ENCODE results near the gene COX5A. TPM values are rescaled to one million over a fixed set of nuclear protein-coding genes. Genes with fewer than 3 reads are reported as not detected.
A peak's percentile ranks its signal among the peaks of the same experiment; 100 is the strongest.

COX5A gene
- total and polyA plus RNA-seq, 2 of the 13 experiments (the other 11 are each of a cell fraction or from before 2014, with no cell fraction given) = 158 to 218 TPM

DNA sequence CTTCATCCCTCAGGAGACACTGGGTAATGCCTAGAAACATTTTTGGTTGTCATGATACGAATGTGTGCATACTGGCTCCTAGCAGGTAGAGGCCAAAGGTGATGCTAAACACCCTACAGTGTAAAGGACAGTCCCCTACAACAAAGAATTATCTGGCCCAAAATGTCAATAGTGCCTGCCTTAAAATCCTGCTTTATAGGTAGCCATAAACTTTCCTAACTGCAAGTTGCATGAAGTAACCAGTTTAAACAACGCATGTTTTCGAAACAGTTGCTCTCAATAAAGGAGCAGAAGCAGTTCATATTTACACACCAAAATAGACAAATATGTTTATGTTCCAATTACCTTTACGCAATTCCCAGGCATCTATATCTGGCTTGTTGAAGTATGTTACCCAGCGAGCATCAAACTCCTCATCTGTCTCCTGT lies 9.1 kb downstream of the COX5A start (continued):
- TF ChIP-seq RARG (CRISPR knock-in tag; IDR thresholded peaks at IDR 0.05; ENCODE audit: low read depth) = no peak
- no peak for TF ChIP-seq MAF1 (CRISPR knock-in tag; IDR thresholded peaks at IDR 0.05; ENCODE audit: borderline replicate concordance)
- no peak for TF ChIP-seq ZNF138 (CRISPR knock-in tag; IDR thresholded peaks at IDR 0.05; ENCODE audit: low read depth)
- TF ChIP-seq PRMT3 (CRISPR knock-in tag; IDR thresholded peaks at IDR 0.05; ENCODE audit: borderline replicate concordance, low read depth) = no peak
- no peak for TF ChIP-seq ZHX2 (IDR thresholded peaks at IDR 0.05; ENCODE audit: low read depth)
- TF ChIP-seq ZHX2 (CRISPR knock-in tag; IDR thresholded peaks at IDR 0.05; ENCODE audit: borderline replicate concordance) = no peak
- TF ChIP-seq ZSCAN31 (CRISPR knock-in tag; IDR thresholded peaks at IDR 0.05; ENCODE audit: low read depth) = no peak
- TF ChIP-seq NFIC (IDR thresholded peaks at IDR 0.05; ENCODE audit: low read length) = no peak
- TF ChIP-seq HMGA1 (CRISPR knock-in tag; conservative IDR thresholded peaks at IDR 0.05) = no peak
- TF ChIP-seq, protein P1, sequence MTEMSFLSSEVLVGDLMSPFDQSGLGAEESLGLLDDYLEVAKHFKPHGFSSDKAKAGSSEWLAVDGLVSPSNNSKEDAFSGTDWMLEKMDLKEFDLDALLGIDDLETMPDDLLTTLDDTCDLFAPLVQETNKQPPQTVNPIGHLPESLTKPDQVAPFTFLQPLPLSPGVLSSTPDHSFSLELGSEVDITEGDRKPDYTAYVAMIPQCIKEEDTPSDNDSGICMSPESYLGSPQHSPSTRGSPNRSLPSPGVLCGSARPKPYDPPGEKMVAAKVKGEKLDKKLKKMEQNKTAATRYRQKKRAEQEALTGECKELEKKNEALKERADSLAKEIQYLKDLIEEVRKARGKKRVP (CRISPR knock-in tag; IDR thresholded peaks at IDR 0.05) = 0 out of 4 replicates have a peak, but pooled peaks of 1 of the 2 experiments have one; percentile 25
- no peak for TF ChIP-seq DDIT3 (CRISPR knock-in tag; IDR thresholded peaks at IDR 0.05)
- TF ChIP-seq ZMYM3 (CRISPR knock-in tag; IDR thresholded peaks at IDR 0.05) = no peak
- 0 out of 2 replicates have a peak, but pooled peaks have one; percentile 26 for TF ChIP-seq RARA (CRISPR knock-in tag; IDR thresholded peaks at IDR 0.05)
- TF ChIP-seq ZNF512 (CRISPR knock-in tag; IDR thresholded peaks at IDR 0.05) = no peak
- no peak for TF ChIP-seq ZNF232 (CRISPR knock-in tag; IDR thresholded peaks at IDR 0.05; ENCODE audit: borderline replicate concordance)
- no peak; the same call in 1 of the 2 replicates for TF ChIP-seq SALL1 (CRISPR knock-in tag; IDR thresholded peaks at IDR 0.05)
- TF ChIP-seq, protein P2, sequence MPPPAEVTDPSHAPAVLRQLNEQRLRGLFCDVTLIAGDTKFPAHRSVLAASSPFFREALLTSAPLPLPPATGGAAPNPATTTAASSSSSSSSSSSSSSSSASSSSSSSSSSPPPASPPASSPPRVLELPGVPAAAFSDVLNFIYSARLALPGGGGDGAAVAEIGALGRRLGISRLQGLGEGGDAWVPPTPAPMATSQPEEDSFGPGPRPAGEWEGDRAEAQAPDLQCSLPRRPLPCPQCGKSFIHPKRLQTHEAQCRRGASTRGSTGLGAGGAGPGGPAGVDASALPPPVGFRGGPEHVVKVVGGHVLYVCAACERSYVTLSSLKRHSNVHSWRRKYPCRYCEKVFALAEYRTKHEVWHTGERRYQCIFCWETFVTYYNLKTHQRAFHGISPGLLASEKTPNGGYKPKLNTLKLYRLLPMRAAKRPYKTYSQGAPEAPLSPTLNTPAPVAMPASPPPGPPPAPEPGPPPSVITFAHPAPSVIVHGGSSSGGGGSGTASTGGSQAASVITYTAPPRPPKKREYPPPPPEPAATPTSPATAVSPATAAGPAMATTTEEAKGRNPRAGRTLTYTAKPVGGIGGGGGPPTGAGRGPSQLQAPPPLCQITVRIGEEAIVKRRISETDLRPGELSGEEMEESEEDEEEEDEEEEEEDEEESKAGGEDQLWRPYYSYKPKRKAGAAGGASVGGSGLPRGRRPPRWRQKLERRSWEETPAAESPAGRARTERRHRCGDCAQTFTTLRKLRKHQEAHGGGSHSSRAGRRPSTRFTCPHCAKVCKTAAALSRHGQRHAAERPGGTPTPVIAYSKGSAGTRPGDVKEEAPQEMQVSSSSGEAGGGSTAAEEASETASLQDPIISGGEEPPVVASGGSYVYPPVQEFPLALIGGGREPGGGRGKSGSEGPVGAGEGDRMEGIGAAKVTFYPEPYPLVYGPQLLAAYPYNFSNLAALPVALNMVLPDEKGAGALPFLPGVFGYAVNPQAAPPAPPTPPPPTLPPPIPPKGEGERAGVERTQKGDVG (CRISPR knock-in tag; IDR thresholded peaks at IDR 0.05; ENCODE audit: borderline replicate concordance) = no peak

Measured in HepG2 (cell line).